Stimulated activated CD8-positive, alpha-beta memory T cell treated with anti-CD3 and anti-CD28 coated beads, Interleukin-2, amount 100 ng/mL, for 1 hour (primary cell): ENCODE measurements around the gene ARL8B.
"Not testable (repeated sequence)": the region's sequence is repeated elsewhere in the genome, so short reads cannot be mapped to it uniquely, and the experiment has no call there.

Experiments used
- DNase-seq, 2 donors: peaks; one replicate each; pipeline ENCODE4 v3.0.0-alpha.2; 2020; ENCODE audit warnings: low read depth in 2 of 2

Gene ARL8B

DNA sequence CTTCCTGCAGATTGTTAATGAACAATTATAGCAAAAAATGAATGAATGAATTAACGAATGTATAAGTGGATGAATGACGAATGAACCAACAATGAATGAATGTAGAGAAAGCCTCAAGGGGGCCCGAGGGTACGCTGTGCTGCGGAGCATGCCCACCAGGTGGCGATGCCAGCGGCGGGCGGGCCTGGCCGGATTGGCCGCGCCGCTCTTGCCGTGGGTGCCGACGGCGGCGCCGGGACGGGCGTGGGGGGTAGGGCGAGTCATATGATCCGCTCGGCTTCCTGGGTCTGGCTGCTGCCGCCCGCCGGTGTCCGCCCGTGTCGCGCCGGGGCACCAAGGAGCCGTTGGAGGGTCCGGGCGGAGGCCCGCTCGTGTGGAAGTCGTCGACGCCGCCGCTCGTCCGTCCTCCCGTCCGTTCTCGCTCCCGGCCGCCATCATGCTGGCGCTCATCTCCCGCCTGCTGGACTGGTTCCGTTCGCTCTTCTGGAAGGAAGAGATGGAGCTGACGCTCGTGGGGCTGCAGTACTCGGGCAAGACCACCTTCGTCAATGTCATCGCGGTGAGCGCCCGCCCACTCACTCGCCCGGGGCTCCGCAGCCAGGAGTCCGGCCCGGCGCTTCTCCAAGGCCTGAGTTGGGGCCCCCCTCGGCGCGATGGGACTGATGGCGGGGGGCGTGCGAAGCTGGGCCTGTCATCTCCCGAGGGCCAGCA, at the start of gene ARL8B:
Gene ARL8B, plus strand, starts transcription at position 263 of the 711 bp plus-strand sequence. Its CDS starts 174 bp downstream, at position 437.
- DNase-seq, result peak; percentile 85 to 86

GRCh38 chr3:5073374-5074085, 48.6 kb upstream of the ARL8B start:
- DNase-seq, result no peak

DNA sequence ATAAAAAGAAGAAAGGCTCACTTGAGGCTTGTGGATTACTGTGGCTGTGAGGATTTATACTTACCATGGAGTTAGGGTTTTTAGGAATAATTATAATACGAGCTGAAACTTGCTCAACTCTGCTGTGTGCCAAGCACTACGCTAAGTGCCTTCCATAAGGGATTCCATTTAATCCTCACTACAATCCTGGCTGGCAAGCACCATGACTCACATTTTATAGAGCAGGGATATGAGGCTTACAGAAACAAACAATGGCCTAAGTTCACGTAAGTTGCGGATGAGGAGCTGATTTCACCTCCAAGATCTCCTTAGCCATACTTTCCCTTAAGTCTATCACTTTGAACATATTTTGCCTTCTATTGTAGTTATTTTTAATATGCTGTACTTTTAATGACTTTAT, 43.9 kb upstream of the ARL8B start:
- no peak for DNase-seq

- no peak for DNase-seq
Measured at GRCh38 chr3:5079761-5080160, 42.3 kb upstream of the ARL8B start.

DNA sequence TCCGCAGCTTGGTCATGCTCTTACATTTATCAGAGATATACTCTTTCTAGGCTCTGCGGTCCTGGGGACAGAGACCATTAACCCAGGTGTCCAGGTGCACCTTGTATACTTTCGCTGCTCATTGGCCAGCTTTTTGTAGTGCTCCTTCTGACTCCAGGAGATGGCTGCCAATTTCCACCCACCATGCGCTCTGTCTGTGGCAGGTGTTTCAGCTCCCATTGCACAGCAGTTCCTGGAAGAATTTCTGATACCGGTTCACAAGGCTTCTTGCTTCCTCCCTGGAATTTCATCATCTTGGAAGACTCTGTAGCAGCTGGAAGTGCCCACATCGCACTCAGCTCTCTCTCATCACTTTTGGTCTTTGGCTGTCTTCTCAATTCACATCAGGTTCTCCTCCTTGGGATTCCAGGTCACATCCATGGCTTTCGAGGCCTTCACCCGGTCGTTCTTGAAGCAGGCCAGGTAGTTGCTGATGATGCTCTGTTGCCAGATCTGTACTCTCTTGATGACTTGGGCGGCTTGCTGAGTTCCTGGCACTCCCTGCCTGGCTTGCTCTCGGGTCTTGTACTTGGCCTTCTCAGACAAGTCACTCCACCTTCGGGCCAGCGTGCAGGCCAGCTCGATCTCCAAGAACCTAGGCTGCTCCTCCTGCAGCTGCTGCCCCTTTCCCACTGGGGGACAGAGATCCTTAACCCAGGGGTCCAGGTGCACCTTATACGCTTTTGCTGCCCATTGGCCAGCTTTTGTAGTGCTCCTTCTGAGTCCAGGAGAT, 41.1 kb upstream of the ARL8B start:
- DNase-seq, result no peak

DNA sequence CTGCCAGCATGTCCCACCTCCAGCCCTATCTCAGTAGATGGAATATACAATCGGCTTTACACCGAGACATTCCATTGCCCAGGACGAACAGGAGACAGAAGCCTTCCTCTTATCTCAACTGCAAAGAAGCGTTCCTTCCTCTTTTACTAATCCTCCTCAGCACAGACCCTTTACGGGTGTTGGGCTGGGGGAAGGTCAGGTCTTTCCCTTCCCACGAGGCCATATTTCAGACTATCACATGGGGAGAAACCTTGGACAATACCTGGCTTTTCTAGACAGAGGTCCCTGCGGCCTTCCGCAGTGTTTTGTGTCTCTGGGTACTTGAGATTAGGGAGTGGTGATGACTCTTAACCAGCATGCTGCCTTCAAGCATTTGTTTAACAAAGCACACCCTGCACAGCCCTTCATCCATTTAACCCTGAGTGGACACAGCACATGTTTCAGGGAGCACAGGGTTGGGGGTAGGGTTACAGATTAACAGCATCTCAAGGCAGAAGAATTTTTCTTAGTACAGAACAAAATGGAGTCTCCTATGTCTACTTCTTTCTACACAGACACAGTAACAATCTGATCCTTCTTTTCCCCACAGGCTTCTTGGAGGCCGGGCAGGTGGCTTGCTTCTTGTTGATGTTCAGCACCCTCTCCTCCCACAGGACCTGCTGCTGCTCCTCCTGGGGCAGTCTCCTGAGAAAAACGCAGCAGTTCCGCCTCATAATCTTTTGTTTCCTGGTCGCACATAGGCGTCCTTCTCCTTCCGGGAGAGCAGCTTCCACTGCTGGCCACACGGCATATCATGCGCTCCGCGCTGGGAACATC, 39.9 kb upstream of the ARL8B start:
- DNase-seq, result not testable (repeated sequence)

DNA sequence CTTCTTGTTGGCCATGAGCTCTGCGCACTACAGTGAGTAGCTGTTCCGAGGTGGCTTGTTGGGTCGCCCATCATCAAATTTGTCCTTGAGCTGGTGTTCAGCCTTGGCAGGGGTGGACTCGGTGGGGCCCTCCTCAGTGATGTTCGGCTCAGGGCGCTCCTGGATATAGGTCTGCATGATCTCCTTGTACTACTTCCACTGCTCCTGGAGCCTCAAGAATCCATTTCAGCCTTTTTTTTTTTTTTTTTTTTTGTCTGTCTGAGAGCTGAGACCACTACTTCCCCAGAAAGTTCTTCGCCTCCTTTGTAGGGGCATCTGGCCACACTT, 39.3 kb upstream of the ARL8B start:
- no peak for DNase-seq

- no peak for DNase-seq
Measured at GRCh38 chr3:5084224-5084623, 37.9 kb upstream of the ARL8B start.

DNA sequence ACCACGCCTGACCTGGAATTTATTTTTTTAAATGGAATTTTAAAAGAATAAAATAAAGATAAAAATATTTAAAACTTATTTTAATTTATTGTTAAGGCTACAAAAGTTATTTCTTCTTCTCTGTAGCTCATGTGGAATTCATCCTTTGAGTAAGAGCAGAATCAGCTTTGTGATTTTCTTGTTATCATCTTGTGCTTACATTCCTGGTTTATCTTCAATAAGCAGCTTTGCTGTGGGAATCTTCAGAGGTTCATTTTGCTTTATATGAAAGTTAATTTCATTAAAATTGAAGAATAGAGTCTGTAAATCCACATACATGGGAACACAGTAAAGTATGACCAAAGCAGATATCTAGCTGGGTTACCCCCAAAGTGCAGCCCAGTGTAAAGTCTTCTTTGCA, 35.4 kb upstream of the ARL8B start:
- no peak for DNase-seq

GRCh38 chr3:5087209-5087608, 34.9 kb upstream of the ARL8B start:
- no peak for DNase-seq

GRCh38 chr3:5090197-5090596, 31.9 kb upstream of the ARL8B start:
- DNase-seq, result no peak

- no peak for DNase-seq
Measured at GRCh38 chr3:5092018-5092417, 30.1 kb upstream of the ARL8B start.

DNA sequence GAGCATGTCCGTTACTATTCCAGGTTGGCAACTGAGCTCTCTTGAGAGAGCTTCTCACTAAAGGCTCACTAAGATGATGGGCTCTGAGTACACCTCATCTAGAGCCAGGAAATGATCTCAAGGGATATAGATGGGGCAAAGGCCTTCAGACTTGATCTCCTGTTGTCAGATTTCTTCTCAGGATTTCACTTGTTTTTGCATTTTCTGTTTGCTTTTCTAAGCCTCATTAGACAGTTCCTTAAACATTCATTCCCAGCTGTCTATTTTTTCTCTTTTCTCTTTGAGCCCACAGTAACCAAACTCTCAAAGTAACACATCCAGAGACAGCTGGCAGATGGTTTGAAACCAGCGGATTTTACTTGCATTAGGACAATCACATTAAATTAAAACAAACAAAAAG, 28.4 kb upstream of the ARL8B start:
- no peak for DNase-seq

DNA sequence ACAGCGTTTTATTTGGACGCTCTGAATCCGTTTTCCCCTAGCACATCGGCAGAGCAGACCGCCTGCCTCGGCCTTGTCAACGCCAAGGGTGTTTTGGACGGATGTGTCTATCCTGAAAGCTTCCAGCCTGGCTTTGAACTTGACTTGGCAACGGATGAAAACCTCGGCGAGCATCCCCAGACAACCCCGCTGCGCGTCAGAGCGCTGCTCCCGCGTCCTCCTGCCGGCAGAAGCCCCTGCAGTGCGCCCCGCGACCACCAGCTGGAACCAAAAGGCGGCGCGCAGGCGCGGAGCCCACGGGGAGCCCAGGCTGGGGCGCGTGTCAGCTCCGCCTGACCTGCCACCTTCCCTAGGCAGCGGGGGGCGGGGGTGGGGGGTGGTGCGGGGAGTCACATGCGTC, 26.2 kb upstream of the ARL8B start:
- no peak for DNase-seq

GRCh38 chr3:5096336-5097008, 25.6 kb upstream of the ARL8B start:
- no peak for DNase-seq

DNA sequence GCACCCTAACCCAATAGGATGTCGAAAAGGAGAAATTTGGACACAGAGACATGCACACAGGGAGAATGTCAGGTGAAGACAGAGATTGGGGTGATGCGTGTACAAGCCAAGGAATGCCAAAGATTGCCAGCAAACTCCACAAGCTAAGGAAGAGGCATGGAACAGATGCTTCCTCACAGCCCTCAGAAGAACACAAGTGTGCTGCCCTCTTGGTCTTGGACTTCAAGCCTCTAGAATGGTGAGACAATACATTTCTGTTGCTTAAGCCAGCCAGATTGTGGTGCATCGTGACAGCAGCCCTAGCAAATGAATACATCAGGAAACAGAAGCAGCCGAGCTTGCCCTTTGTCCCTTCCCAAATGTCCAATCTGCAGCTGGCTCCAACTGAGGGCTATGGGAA, 23.7 kb upstream of the ARL8B start:
- no peak for DNase-seq

DNA sequence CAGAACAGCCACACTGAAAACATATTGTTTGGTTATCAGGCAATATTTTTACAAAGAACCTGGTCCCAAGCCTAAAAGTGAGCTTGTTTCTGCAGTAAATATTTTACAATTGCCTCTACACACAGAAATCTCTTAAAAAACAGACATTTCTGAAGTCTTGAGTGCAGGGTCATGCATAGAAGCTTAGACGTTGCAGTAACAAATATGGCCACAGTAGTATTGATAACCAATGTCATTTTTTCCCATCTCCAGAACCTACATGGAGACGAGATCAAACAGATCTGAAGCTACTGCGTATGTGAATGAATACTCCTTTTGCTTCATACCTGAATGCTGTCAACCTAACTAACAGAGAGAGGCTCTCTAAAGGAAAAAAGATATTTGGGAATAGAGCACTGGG, 19.6 kb upstream of the ARL8B start:
- DNase-seq, result no peak

GRCh38 chr3:5103743-5104142, 18.3 kb upstream of the ARL8B start:
- DNase-seq, result no peak

DNA sequence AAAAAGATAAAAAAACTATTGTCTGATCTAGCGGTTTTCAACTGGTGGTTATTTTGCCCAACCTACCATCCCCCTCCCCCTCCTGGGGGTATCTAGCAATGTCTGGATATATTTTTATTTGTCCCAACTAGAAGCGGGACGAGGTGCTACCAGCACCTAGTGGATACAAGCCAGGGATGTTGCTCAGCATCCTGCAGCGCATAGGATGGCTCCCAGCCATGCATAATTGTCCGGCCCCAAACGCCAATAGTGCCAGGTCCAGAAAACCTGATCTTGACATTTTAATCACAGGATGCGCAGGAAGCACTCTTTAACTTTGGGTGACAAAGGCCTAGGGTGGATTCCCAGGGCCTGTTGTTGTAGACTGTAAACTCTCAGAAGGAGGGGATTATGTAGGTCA, 17.0 kb upstream of the ARL8B start:
- no peak for DNase-seq

DNA sequence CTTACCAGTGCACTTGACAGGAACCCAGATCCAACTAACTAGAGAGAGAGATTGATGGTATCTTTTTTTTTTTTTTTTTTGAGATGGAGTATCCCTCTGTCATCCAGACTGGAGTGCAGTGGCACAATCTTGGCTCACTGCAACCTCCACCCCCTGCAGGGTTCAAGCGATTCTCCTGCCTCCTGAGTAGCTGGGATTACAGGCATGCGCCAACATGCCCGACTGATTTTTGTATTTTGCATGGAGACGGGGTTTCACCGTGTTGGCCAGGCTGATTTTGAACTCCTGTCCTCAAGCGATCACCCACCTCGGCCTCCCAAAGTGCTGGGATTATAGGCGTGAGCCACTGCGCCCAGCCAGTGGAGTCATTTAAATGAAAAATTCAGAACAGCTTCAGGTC, 15.7 kb upstream of the ARL8B start:
- not testable (repeated sequence) for DNase-seq

DNA sequence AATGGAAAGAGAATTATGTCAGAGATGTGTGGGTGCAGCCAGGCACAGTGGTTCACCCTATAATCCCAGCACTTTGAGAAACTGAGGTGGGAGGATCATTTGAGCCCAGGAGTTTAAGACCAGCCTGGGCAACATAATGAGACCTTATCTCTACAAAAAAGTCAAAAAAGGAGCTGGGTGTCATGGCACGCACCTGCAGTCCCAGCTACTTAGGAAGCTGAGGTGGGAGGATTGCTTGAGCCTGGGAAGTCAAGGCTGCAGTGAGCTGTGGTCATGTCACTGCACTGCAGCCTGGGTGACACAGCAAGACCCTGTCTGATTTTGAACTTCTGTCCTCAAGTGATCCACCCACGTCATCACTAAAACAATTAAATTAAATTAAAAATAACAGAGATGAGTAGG, 15.2 kb upstream of the ARL8B start:
- not testable (repeated sequence) for DNase-seq
